DND-41 (cell line): ENCODE data around the gene INPP5B.

ENCODE experiments used
- EZH2 ChIP-seq: IDR thresholded peaks from 3 replicates; pipeline ENCODE4 v1.6.1; 2012; ENCODE audit warnings: borderline replicate concordance, low read depth, mild to moderate bottlenecking, moderate library complexity, low read length, inconsistent platforms; ENCODE audit not compliant: severe bottlenecking
- TF ChIP-seq, protein P1 (sequence below): IDR thresholded peaks from 2 replicates; pipeline ENCODE4 v1.5.1; 2012; ENCODE audit warnings: borderline replicate concordance, low read length, moderate library complexity, mild to moderate bottlenecking; ENCODE audit not compliant: poor library complexity, severe bottlenecking; ENCODE audit errors: extremely low read depth

DNA sequence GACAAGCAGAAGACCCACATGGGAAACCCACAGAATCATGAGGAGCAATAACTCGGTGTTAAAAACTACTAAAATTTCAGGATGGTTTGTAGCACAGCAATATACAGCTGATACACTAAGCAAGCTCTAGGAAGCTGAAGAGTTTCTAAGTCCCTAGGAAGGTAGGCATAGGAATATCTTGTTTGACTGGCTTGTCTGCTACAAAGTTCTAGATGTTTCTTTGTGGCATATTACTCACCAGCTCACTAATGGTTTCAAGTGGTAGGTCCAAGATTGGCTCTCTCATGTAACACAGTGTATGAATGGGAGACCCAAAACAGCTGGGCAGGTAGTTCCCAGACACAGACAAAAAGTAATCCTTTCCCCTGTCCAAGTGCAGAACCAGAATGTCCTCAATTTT, 74.2 kb downstream of the INPP5B start:
- no peak for TF ChIP-seq EZH2
- TF ChIP-seq, protein P1, sequence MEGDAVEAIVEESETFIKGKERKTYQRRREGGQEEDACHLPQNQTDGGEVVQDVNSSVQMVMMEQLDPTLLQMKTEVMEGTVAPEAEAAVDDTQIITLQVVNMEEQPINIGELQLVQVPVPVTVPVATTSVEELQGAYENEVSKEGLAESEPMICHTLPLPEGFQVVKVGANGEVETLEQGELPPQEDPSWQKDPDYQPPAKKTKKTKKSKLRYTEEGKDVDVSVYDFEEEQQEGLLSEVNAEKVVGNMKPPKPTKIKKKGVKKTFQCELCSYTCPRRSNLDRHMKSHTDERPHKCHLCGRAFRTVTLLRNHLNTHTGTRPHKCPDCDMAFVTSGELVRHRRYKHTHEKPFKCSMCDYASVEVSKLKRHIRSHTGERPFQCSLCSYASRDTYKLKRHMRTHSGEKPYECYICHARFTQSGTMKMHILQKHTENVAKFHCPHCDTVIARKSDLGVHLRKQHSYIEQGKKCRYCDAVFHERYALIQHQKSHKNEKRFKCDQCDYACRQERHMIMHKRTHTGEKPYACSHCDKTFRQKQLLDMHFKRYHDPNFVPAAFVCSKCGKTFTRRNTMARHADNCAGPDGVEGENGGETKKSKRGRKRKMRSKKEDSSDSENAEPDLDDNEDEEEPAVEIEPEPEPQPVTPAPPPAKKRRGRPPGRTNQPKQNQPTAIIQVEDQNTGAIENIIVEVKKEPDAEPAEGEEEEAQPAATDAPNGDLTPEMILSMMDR, result no peak
